ENCODE results near the gene KRT82. TPM values are rescaled to one million over a fixed set of nuclear protein-coding genes. Genes with fewer than 3 reads are reported as not detected.

Gene KRT82
- total RNA-seq, 1 donor from 2014 or later, result not detected

- ChIA-PET POLR2A (no interaction called here), CTCF (no interaction called here)
- H3K9me3 Mint-ChIP-seq, result no peaks in the 10 kb centered on the region
- TF ChIP-seq CTCF (IDR thresholded peaks at IDR 0.05), result no peak
- H3K27ac Mint-ChIP-seq, result no peak overlapping the region
- peaks cover 18% of the 10 kb centered on the region for H3K27me3 Mint-ChIP-seq
- no peaks in the 10 kb centered on the region for H3K36me3 Mint-ChIP-seq (ENCODE audit: low read depth)
- no peak for ATAC-seq (ENCODE audit: low read depth)
- intact Hi-C loops (cut with micrococcal nuclease), result no loop called here
- no peaks in the 10 kb centered on the region for H3K4me1 Mint-ChIP-seq
- no peak overlapping the region for H3K4me3 Mint-ChIP-seq
- DNase-seq, result no peak
Measured at GRCh38 chr12:52426034-52426433, 19.9 kb upstream of the KRT82 start.

DNA sequence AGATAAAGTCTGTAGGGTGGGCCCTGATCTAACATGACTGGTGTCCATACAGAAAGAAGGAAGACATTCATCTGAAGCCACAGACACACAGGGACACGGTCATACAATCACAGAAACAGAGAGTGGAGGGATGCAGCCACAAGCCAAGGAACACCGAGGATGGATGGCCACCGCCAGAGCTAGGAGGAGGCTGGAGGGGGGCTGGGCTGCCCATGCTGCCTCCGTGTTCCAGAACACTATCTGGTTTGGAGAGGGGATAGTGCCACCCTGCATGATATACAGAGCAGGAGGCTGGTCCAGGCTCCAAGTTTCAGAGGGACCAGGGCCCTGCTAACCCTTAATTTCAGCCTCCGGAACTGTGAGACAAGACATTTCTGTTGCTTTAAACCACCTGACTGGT, 19.3 kb upstream of the KRT82 start:
- ChIA-PET POLR2A (no interaction called here), CTCF (no interaction called here)
- ATAC-seq (ENCODE audit: low read depth), result no peak
- intact Hi-C loops (cut with micrococcal nuclease), result no loop called here
- Mint-ChIP-seq H3K27ac (no peak overlapping the region), H3K27me3 (peaks cover 20% of the 10 kb centered on the region), H3K36me3 (ENCODE audit: low read depth) (no peaks in the 10 kb centered on the region), H3K9me3 (no peaks in the 10 kb centered on the region), H3K4me1 (no peaks in the 10 kb centered on the region), H3K4me3 (no peak overlapping the region)
- DNase-seq, result no peak
- TF ChIP-seq CTCF (IDR thresholded peaks at IDR 0.05), result no peak

- POLR2A ChIA-PET, result no interaction called here
- CTCF ChIA-PET, result no interaction called here
Measured at GRCh38 chr12:52423661-52424500, 17.7 kb upstream of the KRT82 start.

DNA sequence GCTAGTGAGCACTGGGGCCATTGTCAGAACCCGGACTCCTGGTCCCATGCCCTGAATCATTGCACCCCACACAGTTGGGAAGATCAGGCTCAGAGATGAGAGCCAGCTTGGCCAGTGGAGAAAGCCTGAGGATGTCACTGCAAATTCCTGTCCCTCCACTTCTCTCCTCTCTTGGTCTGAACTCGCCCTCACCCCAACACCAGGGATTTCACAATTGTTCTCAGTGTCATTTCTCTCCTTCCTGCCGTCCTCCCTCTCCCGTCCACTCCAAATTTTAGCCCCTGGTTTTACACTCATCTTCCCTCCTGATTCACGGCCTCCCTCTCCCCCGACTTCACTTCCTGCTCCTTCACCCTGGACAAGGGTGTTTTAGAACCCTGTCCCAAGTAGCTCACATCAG, 16.9 kb upstream of the KRT82 start:
- ATAC-seq (ENCODE audit: low read depth) (no peak), DNase-seq (no peak)
- Mint-ChIP-seq H3K9me3 (no peaks in the 10 kb centered on the region), H3K27ac (no peak overlapping the region), H3K36me3 (ENCODE audit: low read depth) (no peaks in the 10 kb centered on the region), H3K4me3 (no peak overlapping the region), H3K4me1 (no peaks in the 10 kb centered on the region), H3K27me3 (peaks cover 14% of the 10 kb centered on the region)
- intact Hi-C loops (cut with micrococcal nuclease), result no loop called here
- no peak for TF ChIP-seq CTCF (IDR thresholded peaks at IDR 0.05)
- ChIA-PET CTCF (no interaction called here), POLR2A (no interaction called here)

More at GRCh38 chr12:52423661-52424500, 17.7 kb upstream of the KRT82 start:
- no peak overlapping the region for H3K4me3 Mint-ChIP-seq
- H3K36me3 Mint-ChIP-seq (ENCODE audit: low read depth), result no peaks in the 10 kb centered on the region
- H3K27me3 Mint-ChIP-seq, result peaks cover 16% of the 10 kb centered on the region
- no peak for TF ChIP-seq CTCF (IDR thresholded peaks at IDR 0.05)
- ATAC-seq (ENCODE audit: low read depth), result no peak
- no peaks in the 10 kb centered on the region for H3K4me1 Mint-ChIP-seq
- intact Hi-C loops (cut with micrococcal nuclease), result no loop called here
- no peak for DNase-seq
- H3K27ac Mint-ChIP-seq, result no peak overlapping the region
- H3K9me3 Mint-ChIP-seq, result no peaks in the 10 kb centered on the region

DNA sequence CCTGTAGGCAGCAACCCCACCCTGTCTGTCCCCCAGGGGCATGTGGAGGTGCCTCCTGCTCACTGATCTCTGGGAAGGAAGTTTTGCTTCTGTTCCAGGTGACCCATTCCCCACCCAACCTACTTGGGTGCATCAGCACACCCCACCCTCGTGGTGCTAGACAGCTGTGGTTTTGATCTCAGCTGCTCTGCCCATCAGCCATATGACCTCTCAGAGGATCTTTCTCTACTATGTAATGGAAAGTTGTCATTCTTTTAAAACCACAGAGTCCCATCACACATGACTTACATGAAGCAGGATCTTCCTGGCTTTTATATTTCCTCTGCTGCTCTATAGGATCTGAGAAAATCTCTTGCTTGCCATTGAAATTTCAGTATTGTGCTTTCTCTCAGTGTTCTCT, 13.5 kb upstream of the KRT82 start:
- H3K27me3 Mint-ChIP-seq, result peaks cover 17% of the 10 kb centered on the region
- ATAC-seq (ENCODE audit: low read depth) (no peak), DNase-seq (no peak)
- H3K4me1 Mint-ChIP-seq, result no peaks in the 10 kb centered on the region
- TF ChIP-seq CTCF (IDR thresholded peaks at IDR 0.05), result no peak
- H3K9me3 Mint-ChIP-seq, result no peaks in the 10 kb centered on the region
- ChIA-PET POLR2A (no interaction called here), CTCF (no interaction called here)
- H3K27ac Mint-ChIP-seq, result no peak overlapping the region
- H3K36me3 Mint-ChIP-seq (ENCODE audit: low read depth), result no peaks in the 10 kb centered on the region
- no peak overlapping the region for H3K4me3 Mint-ChIP-seq
- intact Hi-C loops (cut with micrococcal nuclease), result no loop called here
